ENCODE data around the gene PRDM16.

DNA sequence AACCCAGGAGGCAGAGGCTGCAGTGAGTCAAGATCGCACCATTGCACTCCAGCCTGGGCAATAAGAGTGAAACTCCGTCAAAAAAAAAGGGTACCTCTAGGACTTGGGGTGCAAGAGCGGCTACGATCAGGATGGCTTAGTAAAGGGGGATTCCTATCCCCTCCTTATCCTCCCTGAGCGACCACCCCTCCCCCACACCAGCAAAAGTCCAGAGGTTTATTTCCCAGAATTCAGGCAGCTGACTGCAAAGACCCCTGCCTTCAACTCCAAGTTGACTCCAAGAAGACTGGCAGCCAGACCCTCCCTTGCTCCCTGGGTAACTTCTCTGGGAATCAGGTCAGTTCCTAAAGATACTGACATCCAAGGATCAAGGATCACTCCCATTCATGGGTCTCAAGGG, 12.4 kb upstream of the PRDM16 start:
- TF ChIP-seq SP1 (IDR thresholded peaks at IDR 0.05), result no peak
- no peak for TF ChIP-seq SP1 (CRISPR knock-in tag; IDR thresholded peaks at IDR 0.05)
- TF ChIP-seq ZC3H4 (CRISPR knock-in tag; IDR thresholded peaks at IDR 0.05; ENCODE audit: borderline replicate concordance), result no peak
- no peak for TF ChIP-seq RAD51 (IDR thresholded peaks at IDR 0.05; ENCODE audit: borderline replicate concordance)
- TF ChIP-seq DDIT3 (CRISPR knock-in tag; IDR thresholded peaks at IDR 0.05), result no peak
- no peak for TF ChIP-seq CEBPB (IDR thresholded peaks at IDR 0.05; ENCODE audit: borderline replicate concordance, low read depth, low read length)
- TF ChIP-seq POLR2AphosphoS5 (IDR thresholded peaks at IDR 0.05; ENCODE audit: low read depth, low read length), result no peak
